ENCODE measurements around the gene ATXN7L3B.

The ATXN7L3B gene

GRCh38 chr12:74539261-74539660 lies 1.6 kb downstream of the ATXN7L3B start:
- peak overlapping the region; percentile 87 for H3K9ac ChIP-seq (ENCODE audit: low read length)
- peaks cover 61% of the 10 kb centered on the region for H3K79me2 ChIP-seq (ENCODE audit: insufficient read depth, low read length)
- H3K27ac ChIP-seq (ENCODE audit: low read depth, low read length), result peak overlapping the region; percentile 30; the same call in 1 of the 2 replicates
- H3F3A ChIP-seq (ENCODE audit: insufficient read depth), result peaks cover 26% of the 10 kb centered on the region
- peaks cover 5% of the 10 kb centered on the region; the same call in 1 of the 2 replicates for H3K9me3 ChIP-seq (ENCODE audit: insufficient read depth, low read length)
- H4K20me1 ChIP-seq (ENCODE audit: low read depth, low read length), result peaks cover 53% of the 10 kb centered on the region
- H3K4me3 ChIP-seq (ENCODE audit: insufficient read depth, low read length, poor library complexity, severe bottlenecking), result peak overlapping the region; percentile 88
- peak overlapping the region; percentile 84 for H3K4me2 ChIP-seq (ENCODE audit: low read depth, low read length, poor library complexity, severe bottlenecking)
- TF ChIP-seq EZH2phosphoT487 (conservative IDR thresholded peaks at IDR 0.05; ENCODE audit: low read length) (no peak), CTCF (IDR thresholded peaks at IDR 0.05; ENCODE audit: insufficient read depth, low read length, poor library complexity, severe bottlenecking) (no peak)
- peaks cover 25% of the 10 kb centered on the region for H3K36me3 ChIP-seq (ENCODE audit: low read length)
- no peak overlapping the region for H2AFZ ChIP-seq (ENCODE audit: low read depth, low read length, severe bottlenecking)
- no peaks in the 10 kb centered on the region for H3K9me2 ChIP-seq (replicated peaks; ENCODE audit: insufficient read depth, low read length)
- no peaks in the 10 kb centered on the region for H3K27me3 ChIP-seq (ENCODE audit: low read length)

DNA sequence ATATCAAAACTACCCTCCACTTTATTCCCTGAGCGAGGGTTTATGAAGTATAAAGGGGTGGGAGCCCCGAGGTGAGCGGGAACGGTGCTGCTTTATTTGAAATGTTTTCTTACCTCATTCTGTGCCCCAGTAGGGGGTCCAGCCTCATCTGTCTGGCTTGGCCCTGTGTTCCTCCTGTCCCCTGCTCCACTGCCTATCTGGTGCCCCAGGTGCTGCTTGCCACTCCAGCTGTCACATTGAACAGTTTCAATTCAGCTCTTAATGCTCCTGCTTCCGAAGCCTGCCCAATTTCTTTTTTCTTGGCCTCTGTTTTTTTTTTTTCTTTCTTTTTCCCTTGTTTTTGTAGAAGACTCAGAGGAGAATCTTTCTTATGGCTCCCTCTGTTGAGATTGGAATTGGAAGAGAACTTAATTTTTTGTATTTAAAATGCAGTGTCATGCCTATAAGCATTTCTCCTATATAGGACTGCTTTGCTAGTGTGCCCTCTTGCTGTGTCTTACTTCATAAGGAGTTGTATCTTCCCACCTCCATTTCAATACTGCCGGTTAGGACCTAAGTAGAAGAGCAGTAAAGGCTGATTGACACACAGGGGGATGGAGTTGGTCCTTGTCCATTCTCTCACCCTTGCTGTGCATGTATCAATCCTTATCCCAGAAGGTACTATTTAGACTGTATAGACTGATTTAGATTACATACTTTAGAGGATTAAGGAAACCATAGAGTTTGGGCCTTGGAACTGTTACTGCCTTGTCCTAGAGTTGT lies 2.3 kb downstream of the ATXN7L3B start:
- H2AFZ ChIP-seq (ENCODE audit: low read depth, low read length, severe bottlenecking), result no peak overlapping the region
- TF ChIP-seq EZH2phosphoT487 (conservative IDR thresholded peaks at IDR 0.05; ENCODE audit: low read length) (no peak), CTCF (IDR thresholded peaks at IDR 0.05; ENCODE audit: insufficient read depth, low read length, poor library complexity, severe bottlenecking) (no peak)
- H3F3A ChIP-seq (ENCODE audit: insufficient read depth), result peaks cover 30% of the 10 kb centered on the region
- H3K9ac ChIP-seq (ENCODE audit: low read length), result peak overlapping the region; percentile 87
- peak overlapping the region; percentile 30; the same call in 1 of the 2 replicates for H3K27ac ChIP-seq (ENCODE audit: low read depth, low read length)
- H3K36me3 ChIP-seq (ENCODE audit: low read length), result peaks cover 25% of the 10 kb centered on the region
- no peaks in the 10 kb centered on the region for H3K9me2 ChIP-seq (replicated peaks; ENCODE audit: insufficient read depth, low read length)
- H3K4me3 ChIP-seq (ENCODE audit: insufficient read depth, low read length, poor library complexity, severe bottlenecking), result peak overlapping the region; percentile 88
- H3K9me3 ChIP-seq (ENCODE audit: insufficient read depth, low read length), result peaks cover 5% of the 10 kb centered on the region; the same call in 1 of the 2 replicates
- H4K20me1 ChIP-seq (ENCODE audit: low read depth, low read length), result peaks cover 60% of the 10 kb centered on the region
- peaks cover 61% of the 10 kb centered on the region for H3K79me2 ChIP-seq (ENCODE audit: insufficient read depth, low read length)
- peak overlapping the region; percentile 84 for H3K4me2 ChIP-seq (ENCODE audit: low read depth, low read length, poor library complexity, severe bottlenecking)
- H3K27me3 ChIP-seq (ENCODE audit: low read length), result no peaks in the 10 kb centered on the region

DNA sequence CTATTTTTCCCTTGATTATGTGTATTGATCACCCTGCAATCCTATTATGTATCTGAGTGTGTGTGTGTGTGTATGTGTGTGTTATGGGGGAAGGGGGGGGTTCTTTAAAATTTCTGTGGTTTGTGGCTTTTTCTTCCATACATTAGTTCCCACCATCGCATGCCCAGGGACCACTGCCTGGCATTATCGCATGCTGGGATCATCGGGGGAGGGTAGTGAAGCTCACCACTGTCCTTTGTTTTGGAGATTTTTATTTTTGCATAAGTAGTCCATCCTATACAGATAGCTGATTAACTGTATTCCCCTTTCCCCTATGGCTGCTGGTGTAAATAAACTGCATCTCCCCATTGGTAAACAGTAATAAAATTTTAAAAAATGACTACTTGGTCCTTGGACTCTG lies 3.4 kb downstream of the ATXN7L3B start:
- Histone ChIP-seq H3K9ac (ENCODE audit: low read length) (no peak overlapping the region), H4K20me1 (ENCODE audit: low read depth, low read length) (peaks cover 60% of the 10 kb centered on the region), H3K4me2 (ENCODE audit: low read depth, low read length, poor library complexity, severe bottlenecking) (peak overlapping the region; percentile 84), H3K36me3 (ENCODE audit: low read length) (peaks cover 25% of the 10 kb centered on the region), H3K27me3 (ENCODE audit: low read length) (no peaks in the 10 kb centered on the region), H2AFZ (ENCODE audit: low read depth, low read length, severe bottlenecking) (no peak overlapping the region), H3K79me2 (ENCODE audit: insufficient read depth, low read length) (peaks cover 61% of the 10 kb centered on the region), H3F3A (ENCODE audit: insufficient read depth) (peaks cover 41% of the 10 kb centered on the region), H3K9me3 (ENCODE audit: insufficient read depth, low read length) (no peaks in the 10 kb centered on the region), H3K9me2 (replicated peaks; ENCODE audit: insufficient read depth, low read length) (no peaks in the 10 kb centered on the region), H3K27ac (ENCODE audit: low read depth, low read length) (no peak overlapping the region), H3K4me3 (ENCODE audit: insufficient read depth, low read length, poor library complexity, severe bottlenecking) (no peak overlapping the region)
- no peak for TF ChIP-seq CTCF (IDR thresholded peaks at IDR 0.05; ENCODE audit: insufficient read depth, low read length, poor library complexity, severe bottlenecking)
- TF ChIP-seq EZH2phosphoT487 (conservative IDR thresholded peaks at IDR 0.05; ENCODE audit: low read length), result no peak

Measured in SU-DHL-6 (cell line).